GM23338 (cell line): ENCODE data around the gene EML2. TPM values are rescaled to one million over a fixed set of nuclear protein-coding genes. Genes with fewer than 3 reads are reported as not detected.

Experiments used
- ATAC-seq: fragments of 200-7000 bp; cut with Tn5 transposase; 3 replicates; pipeline ENCODE4 v1.9.1; 2020
- DNase-seq: peaks from one replicate; pipeline ENCODE4 v3.0.0-alpha.2; 2015; ENCODE audit warnings: low spot score
- H2AFZ ChIP-seq: fragments of 200-600 bp; sonication (generic); 2 replicates; pipeline ENCODE4 v1.8.0; 2016; ENCODE audit warnings: antibody characterized with exemption, mild to moderate bottlenecking, moderate library complexity
- H3F3A ChIP-seq: fragments of 200-600 bp; sonication (generic); replicated peaks from 2 replicates; pipeline ENCODE4 v1.8.0; 2017; ENCODE audit warnings: antibody characterized with exemption, mixed run types, low read depth
- H3K27ac ChIP-seq: fragments of 200-600 bp; sonication (generic); 2 replicates; pipeline ENCODE4 v1.6.1; 2016; ENCODE audit warnings: low read depth
- H3K27me3 ChIP-seq: fragments of 200-600 bp; sonication (generic); 2 replicates; pipeline ENCODE4 v1.8.0; 2016; ENCODE audit warnings: mild to moderate bottlenecking, mixed run types, moderate library complexity; ENCODE audit not compliant: insufficient read depth
- H3K36me3 ChIP-seq: fragments of 200-600 bp; sonication (generic); 2 replicates; pipeline ENCODE4 v1.8.0; 2016; ENCODE audit warnings: mild to moderate bottlenecking; ENCODE audit not compliant: insufficient read depth
- H3K4me1 ChIP-seq: fragments of 200-600 bp; sonication (generic); 2 replicates; pipeline ENCODE4 v1.8.0; 2016; ENCODE audit warnings: mild to moderate bottlenecking, moderate library complexity; ENCODE audit not compliant: insufficient read depth
- H3K4me2 ChIP-seq: fragments of 200-600 bp; sonication (generic); 2 replicates; pipeline ENCODE4 v1.7.1; 2017; ENCODE audit warnings: mixed run types
- H3K4me3 ChIP-seq: fragments of 200-600 bp; sonication (generic); 2 replicates; pipeline ENCODE4 v1.6.1; 2016; ENCODE audit warnings: mixed run types
- H3K79me2 ChIP-seq: fragments of 200-600 bp; sonication (generic); replicated peaks from 2 replicates; pipeline ENCODE4 v1.8.0; 2017; ENCODE audit warnings: mild to moderate bottlenecking; ENCODE audit not compliant: insufficient read depth
- H3K9me2 ChIP-seq: fragments of 200-600 bp; sonication (generic); 2 replicates; pipeline ENCODE4 v1.8.0; 2017; ENCODE audit not compliant: insufficient read depth
- H4K20me1 ChIP-seq: fragments of 200-600 bp; sonication (generic); replicated peaks from 2 replicates; pipeline ENCODE4 v1.8.0; 2017; ENCODE audit warnings: mild to moderate bottlenecking; ENCODE audit not compliant: insufficient read depth
- H3K27ac Mint-ChIP-seq: 2 replicates; pipeline ENCODE4 v1.8.0; 2020; ENCODE audit warnings: inconsistent platforms, mild to moderate bottlenecking, moderate library complexity, mixed read lengths
- H3K27me3 Mint-ChIP-seq: 3 replicates; pipeline ENCODE4 v1.8.0; 2022; ENCODE audit warnings: low read depth, mild to moderate bottlenecking, moderate library complexity, mixed read lengths, inconsistent platforms; ENCODE audit not compliant: insufficient read depth, poor library complexity
- H3K36me3 Mint-ChIP-seq: 3 replicates; pipeline ENCODE4 v1.8.0; 2021; ENCODE audit warnings: low read depth, mild to moderate bottlenecking, inconsistent platforms, moderate library complexity, mixed read lengths
- H3K4me1 Mint-ChIP-seq: 3 replicates; pipeline ENCODE4 v1.8.0; 2020; ENCODE audit warnings: mild to moderate bottlenecking, inconsistent platforms, mixed read lengths
- H3K4me3 Mint-ChIP-seq: 3 replicates; pipeline ENCODE4 v1.8.0; 2021; ENCODE audit warnings: moderate library complexity, mild to moderate bottlenecking, inconsistent platforms, mixed read lengths
- H3K9me3 Mint-ChIP-seq: 3 replicates; pipeline ENCODE4 v1.8.0; 2020; ENCODE audit warnings: moderate library complexity, mild to moderate bottlenecking, inconsistent platforms, mixed read lengths
- CREB1 ChIP-seq: fragments of 250-450 bp; sonication (Bioruptor Pico); IDR thresholded peaks from 2 replicates; pipeline ENCODE4 v1.5.0; 2020; ENCODE audit warnings: low read depth, mild to moderate bottlenecking, moderate library complexity
- EZH2 ChIP-seq: fragments of 200-600 bp; sonication (generic); IDR thresholded peaks from one replicate; pipeline ENCODE4 v1.8.0; 2017; ENCODE audit warnings: antibody characterized with exemption, mild to moderate bottlenecking, low read depth; ENCODE audit not compliant: unreplicated experiment
- EZH2phosphoT487 ChIP-seq: fragments of 200-600 bp; sonication (generic); IDR thresholded peaks from one replicate; pipeline ENCODE4 v1.8.1; 2018; ENCODE audit warnings: antibody characterized with exemption; ENCODE audit not compliant: unreplicated experiment
- JUNB ChIP-seq: IDR thresholded peaks from one replicate; pipeline ENCODE4 v1.6.1; 2016; ENCODE audit warnings: antibody characterized with exemption; ENCODE audit not compliant: unreplicated experiment
- NANOG ChIP-seq: IDR thresholded peaks from 2 replicates; pipeline ENCODE4 v1.6.1; 2016; ENCODE audit warnings: antibody characterized with exemption, borderline replicate concordance
- POLR2AphosphoS5 ChIP-seq: IDR thresholded peaks from 2 replicates; pipeline ENCODE4 v1.6.1; 2016; ENCODE audit warnings: antibody characterized with exemption, low read depth
- STAT1 ChIP-seq: IDR thresholded peaks from one replicate; pipeline ENCODE4 v1.6.1; 2016; ENCODE audit warnings: antibody characterized with exemption; ENCODE audit not compliant: unreplicated experiment
- ZNF114 ChIP-seq: fragments of 250-450 bp; sonication (Bioruptor Pico); IDR thresholded peaks from 2 replicates; pipeline ENCODE4 v1.5.0; 2020; ENCODE audit warnings: mild to moderate bottlenecking, moderate library complexity
- ZNF331 ChIP-seq: fragments of 250-450 bp; sonication (Bioruptor Pico); IDR thresholded peaks from 2 replicates; pipeline ENCODE4 v1.5.0; 2020; ENCODE audit warnings: low read depth, mild to moderate bottlenecking, moderate library complexity
- polyA plus RNA-seq: library from polyadenylated mRNA; unstranded; fragments of >200 nt; fragmentation: Nextera tagmentation; extraction: Ambion mirVana; gene quantifications from 2 replicates; pipeline ENCODE4 v1.2.1, GENCODE V29; 2016
- total RNA-seq: library from RNA; depleted of rRNA; stranded (reverse); fragments of >200 nt; shearing (Covaris generic); gene quantifications from 2 replicates; pipeline ENCODE4 v1.2.3, GENCODE V29; 2014
- TF ChIP-seq, protein P1 (sequence below): IDR thresholded peaks from one replicate; pipeline ENCODE4 v1.6.1; 2018; ENCODE audit warnings: antibody characterized with exemption; ENCODE audit not compliant: unreplicated experiment
- TF ChIP-seq, protein P2 (sequence below): fragments of 250-450 bp; sonication (Bioruptor Pico); IDR thresholded peaks from 2 replicates; pipeline ENCODE4 v1.5.0; 2020; ENCODE audit warnings: mild to moderate bottlenecking, moderate library complexity
- TF ChIP-seq, protein P3 (sequence below), 2 experiments: fragments of 200-600 bp in 1 of 2; sonication (generic) in 1 of 2; conservative IDR thresholded peaks; 2 replicates each; pipeline versions ENCODE4 v1.5.1 to v1.6.1; 2016 to 2017; ENCODE audit warnings: antibody characterized with exemption in 2 of 2, low read depth in 2 of 2, mild to moderate bottlenecking in 2 of 2, moderate library complexity in 1 of 2
- TF ChIP-seq, protein P4 (sequence below): IDR thresholded peaks from 2 replicates; pipeline ENCODE4 v1.6.1; 2016; ENCODE audit warnings: antibody characterized with exemption

Gene EML2
- total and polyA plus RNA-seq, 2 experiments from 2014 or later, result 7.1 to 33.9 TPM

DNA sequence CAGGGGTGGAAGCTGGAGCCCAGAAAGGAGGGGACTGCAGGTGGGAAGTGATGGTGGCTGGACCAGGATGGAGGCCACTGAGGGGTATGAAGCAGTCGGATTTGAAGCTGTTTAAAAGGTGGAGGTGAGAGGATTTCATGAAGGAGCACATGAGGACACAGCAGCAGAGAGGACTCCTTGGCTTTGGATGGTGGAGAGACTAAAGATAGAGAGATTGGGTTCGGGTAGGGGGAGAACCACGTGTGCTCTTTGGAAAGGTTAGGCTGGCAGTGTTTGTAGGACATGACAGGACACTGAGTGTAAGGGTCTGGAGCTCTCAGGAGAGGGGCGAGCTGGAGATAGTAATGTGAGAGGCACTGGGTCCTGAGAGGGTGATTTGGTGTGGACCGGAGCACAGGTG lies 43.7 kb upstream of the EML2 start (continued):
- TF ChIP-seq, protein P1, sequence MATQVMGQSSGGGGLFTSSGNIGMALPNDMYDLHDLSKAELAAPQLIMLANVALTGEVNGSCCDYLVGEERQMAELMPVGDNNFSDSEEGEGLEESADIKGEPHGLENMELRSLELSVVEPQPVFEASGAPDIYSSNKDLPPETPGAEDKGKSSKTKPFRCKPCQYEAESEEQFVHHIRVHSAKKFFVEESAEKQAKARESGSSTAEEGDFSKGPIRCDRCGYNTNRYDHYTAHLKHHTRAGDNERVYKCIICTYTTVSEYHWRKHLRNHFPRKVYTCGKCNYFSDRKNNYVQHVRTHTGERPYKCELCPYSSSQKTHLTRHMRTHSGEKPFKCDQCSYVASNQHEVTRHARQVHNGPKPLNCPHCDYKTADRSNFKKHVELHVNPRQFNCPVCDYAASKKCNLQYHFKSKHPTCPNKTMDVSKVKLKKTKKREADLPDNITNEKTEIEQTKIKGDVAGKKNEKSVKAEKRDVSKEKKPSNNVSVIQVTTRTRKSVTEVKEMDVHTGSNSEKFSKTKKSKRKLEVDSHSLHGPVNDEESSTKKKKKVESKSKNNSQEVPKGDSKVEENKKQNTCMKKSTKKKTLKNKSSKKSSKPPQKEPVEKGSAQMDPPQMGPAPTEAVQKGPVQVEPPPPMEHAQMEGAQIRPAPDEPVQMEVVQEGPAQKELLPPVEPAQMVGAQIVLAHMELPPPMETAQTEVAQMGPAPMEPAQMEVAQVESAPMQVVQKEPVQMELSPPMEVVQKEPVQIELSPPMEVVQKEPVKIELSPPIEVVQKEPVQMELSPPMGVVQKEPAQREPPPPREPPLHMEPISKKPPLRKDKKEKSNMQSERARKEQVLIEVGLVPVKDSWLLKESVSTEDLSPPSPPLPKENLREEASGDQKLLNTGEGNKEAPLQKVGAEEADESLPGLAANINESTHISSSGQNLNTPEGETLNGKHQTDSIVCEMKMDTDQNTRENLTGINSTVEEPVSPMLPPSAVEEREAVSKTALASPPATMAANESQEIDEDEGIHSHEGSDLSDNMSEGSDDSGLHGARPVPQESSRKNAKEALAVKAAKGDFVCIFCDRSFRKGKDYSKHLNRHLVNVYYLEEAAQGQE, result no peak
- TF ChIP-seq NANOG, result no peak

DNA sequence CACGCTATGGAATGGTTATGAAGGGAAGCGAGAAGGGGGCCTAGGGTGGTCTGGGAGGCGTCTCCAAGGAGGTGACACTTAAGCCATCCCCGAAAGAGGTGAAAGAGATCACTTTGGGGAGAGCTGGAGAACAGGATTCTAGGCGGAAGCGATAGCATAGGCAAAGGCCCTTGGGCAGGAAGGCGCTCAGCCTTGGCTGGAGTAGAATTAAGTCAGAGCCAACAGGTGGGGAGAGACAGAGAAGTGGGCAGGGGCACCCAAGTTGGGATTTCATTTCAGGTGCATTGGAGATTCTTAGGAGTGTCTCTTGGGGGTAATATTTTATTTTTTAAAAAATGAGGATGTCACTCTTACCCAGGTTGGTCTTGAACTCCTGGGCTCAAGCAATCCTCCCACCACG lies 42.9 kb upstream of the EML2 start:
- H3K27me3 ChIP-seq, result peaks cover 17% of the 10 kb centered on the region
- no peak overlapping the region for H3K27ac ChIP-seq
- 0 out of 2 replicates have a peak, but pooled peaks cover 8% of the 10 kb centered on the region for H3K4me1 ChIP-seq
- Mint-ChIP-seq H3K27ac (no peak overlapping the region), H3K27me3 (peaks cover 30% of the 10 kb centered on the region), H3K9me3 (no peaks in the 10 kb centered on the region; the same call in 2 of the 3 replicates), H3K4me1 (peaks cover 4% of the 10 kb centered on the region; the same call in 2 of the 3 replicates), H3K4me3 (peak overlapping the region; percentile 68; the same call in 2 of the 3 replicates), H3K36me3 (peaks cover 29% of the 10 kb centered on the region)
- H2AFZ ChIP-seq, result peak overlapping the region; percentile 78; the same call in 1 of the 2 replicates
- ATAC-seq, result no peak
- H3K9me2 ChIP-seq, result no peaks in the 10 kb centered on the region
- no peak for DNase-seq
- H4K20me1 ChIP-seq, result peaks cover 6% of the 10 kb centered on the region; the same call in 1 of the 2 replicates
- peak overlapping the region; percentile 51 for H3K4me3 ChIP-seq
- H3K4me2 ChIP-seq, result peak overlapping the region; percentile 83
- H3K79me2 ChIP-seq, result no peaks in the 10 kb centered on the region
- H3F3A ChIP-seq, result peaks cover 24% of the 10 kb centered on the region
- peaks cover 10% of the 10 kb centered on the region for H3K36me3 ChIP-seq
- TF ChIP-seq EZH2phosphoT487, result no peak
- no peak for TF ChIP-seq POLR2AphosphoS5
- TF ChIP-seq, protein P2, sequence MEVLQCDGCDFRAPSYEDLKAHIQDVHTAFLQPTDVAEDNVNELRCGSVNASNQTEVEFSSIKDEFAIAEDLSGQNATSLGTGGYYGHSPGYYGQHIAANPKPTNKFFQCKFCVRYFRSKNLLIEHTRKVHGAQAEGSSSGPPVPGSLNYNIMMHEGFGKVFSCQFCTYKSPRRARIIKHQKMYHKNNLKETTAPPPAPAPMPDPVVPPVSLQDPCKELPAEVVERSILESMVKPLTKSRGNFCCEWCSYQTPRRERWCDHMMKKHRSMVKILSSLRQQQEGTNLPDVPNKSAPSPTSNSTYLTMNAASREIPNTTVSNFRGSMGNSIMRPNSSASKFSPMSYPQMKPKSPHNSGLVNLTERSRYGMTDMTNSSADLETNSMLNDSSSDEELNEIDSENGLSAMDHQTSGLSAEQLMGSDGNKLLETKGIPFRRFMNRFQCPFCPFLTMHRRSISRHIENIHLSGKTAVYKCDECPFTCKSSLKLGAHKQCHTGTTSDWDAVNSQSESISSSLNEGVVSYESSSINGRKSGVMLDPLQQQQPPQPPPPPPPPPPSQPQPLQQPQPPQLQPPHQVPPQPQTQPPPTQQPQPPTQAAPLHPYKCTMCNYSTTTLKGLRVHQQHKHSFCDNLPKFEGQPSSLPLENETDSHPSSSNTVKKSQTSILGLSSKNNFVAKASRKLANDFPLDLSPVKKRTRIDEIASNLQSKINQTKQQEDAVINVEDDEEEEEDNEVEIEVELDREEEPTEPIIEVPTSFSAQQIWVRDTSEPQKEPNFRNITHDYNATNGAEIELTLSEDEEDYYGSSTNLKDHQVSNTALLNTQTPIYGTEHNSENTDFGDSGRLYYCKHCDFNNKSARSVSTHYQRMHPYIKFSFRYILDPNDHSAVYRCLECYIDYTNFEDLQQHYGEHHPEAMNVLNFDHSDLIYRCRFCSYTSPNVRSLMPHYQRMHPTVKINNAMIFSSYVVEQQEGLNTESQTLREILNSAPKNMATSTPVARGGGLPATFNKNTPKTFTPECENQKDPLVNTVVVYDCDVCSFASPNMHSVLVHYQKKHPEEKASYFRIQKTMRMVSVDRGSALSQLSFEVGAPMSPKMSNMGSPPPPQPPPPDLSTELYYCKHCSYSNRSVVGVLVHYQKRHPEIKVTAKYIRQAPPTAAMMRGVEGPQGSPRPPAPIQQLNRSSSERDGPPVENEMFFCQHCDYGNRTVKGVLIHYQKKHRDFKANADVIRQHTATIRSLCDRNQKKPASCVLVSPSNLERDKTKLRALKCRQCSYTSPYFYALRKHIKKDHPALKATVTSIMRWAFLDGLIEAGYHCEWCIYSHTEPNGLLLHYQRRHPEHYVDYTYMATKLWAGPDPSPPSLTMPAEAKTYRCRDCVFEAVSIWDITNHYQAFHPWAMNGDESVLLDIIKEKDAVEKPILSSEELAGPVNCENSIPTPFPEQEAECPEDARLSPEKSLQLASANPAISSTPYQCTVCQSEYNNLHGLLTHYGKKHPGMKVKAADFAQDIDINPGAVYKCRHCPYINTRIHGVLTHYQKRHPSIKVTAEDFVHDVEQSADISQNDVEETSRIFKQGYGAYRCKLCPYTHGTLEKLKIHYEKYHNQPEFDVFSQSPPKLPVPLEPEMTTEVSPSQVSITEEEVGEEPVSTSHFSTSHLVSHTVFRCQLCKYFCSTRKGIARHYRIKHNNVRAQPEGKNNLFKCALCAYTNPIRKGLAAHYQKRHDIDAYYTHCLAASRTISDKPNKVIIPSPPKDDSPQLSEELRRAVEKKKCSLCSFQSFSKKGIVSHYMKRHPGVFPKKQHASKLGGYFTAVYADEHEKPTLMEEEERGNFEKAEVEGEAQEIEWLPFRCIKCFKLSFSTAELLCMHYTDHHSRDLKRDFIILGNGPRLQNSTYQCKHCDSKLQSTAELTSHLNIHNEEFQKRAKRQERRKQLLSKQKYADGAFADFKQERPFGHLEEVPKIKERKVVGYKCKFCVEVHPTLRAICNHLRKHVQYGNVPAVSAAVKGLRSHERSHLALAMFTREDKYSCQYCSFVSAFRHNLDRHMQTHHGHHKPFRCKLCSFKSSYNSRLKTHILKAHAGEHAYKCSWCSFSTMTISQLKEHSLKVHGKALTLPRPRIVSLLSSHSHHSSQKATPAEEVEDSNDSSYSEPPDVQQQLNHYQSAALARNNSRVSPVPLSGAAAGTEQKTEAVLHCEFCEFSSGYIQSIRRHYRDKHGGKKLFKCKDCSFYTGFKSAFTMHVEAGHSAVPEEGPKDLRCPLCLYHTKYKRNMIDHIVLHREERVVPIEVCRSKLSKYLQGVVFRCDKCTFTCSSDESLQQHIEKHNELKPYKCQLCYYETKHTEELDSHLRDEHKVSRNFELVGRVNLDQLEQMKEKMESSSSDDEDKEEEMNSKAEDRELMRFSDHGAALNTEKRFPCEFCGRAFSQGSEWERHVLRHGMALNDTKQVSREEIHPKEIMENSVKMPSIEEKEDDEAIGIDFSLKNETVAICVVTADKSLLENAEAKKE (CRISPR knock-in tag), result no peak
- TF ChIP-seq JUNB, result no peak
- TF ChIP-seq, protein P3, sequence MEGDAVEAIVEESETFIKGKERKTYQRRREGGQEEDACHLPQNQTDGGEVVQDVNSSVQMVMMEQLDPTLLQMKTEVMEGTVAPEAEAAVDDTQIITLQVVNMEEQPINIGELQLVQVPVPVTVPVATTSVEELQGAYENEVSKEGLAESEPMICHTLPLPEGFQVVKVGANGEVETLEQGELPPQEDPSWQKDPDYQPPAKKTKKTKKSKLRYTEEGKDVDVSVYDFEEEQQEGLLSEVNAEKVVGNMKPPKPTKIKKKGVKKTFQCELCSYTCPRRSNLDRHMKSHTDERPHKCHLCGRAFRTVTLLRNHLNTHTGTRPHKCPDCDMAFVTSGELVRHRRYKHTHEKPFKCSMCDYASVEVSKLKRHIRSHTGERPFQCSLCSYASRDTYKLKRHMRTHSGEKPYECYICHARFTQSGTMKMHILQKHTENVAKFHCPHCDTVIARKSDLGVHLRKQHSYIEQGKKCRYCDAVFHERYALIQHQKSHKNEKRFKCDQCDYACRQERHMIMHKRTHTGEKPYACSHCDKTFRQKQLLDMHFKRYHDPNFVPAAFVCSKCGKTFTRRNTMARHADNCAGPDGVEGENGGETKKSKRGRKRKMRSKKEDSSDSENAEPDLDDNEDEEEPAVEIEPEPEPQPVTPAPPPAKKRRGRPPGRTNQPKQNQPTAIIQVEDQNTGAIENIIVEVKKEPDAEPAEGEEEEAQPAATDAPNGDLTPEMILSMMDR (conservative IDR thresholded peaks at IDR 0.05; ENCODE audit: low read depth in 2 of 2), result no peak
- TF ChIP-seq CREB1 (CRISPR knock-in tag), result no peak
- TF ChIP-seq, protein P4, sequence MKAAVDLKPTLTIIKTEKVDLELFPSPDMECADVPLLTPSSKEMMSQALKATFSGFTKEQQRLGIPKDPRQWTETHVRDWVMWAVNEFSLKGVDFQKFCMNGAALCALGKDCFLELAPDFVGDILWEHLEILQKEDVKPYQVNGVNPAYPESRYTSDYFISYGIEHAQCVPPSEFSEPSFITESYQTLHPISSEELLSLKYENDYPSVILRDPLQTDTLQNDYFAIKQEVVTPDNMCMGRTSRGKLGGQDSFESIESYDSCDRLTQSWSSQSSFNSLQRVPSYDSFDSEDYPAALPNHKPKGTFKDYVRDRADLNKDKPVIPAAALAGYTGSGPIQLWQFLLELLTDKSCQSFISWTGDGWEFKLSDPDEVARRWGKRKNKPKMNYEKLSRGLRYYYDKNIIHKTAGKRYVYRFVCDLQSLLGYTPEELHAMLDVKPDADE, result no peak
- TF ChIP-seq ZNF114 (CRISPR knock-in tag), result no peak
- no peak for TF ChIP-seq NANOG
- no peak for TF ChIP-seq EZH2
- no peak for TF ChIP-seq ZNF331 (CRISPR knock-in tag)
- TF ChIP-seq STAT1, result no peak
